ENCODE data around the gene SNX4. TPM values are rescaled to one million over a fixed set of nuclear protein-coding genes. Genes with fewer than 3 reads are reported as not detected.

The SNX4 gene
- polyA plus RNA-seq (9.2 to 17.9 TPM (median 10.4 TPM) in 3 replicates), polyA minus RNA-seq (4.6 to 17.4 TPM (median 11.3 TPM) in 3 replicates)
- 47.4 TPM for polyA plus RNA-seq (2011; ENCODE audit: low read depth)
- 7.7 and 14.2 TPM in 2 replicates for polyA plus RNA-seq (2011; cell fraction: cytosol; rRNA removed)
- 8.1 and 11.1 TPM in 2 replicates for polyA plus RNA-seq (2011; cell fraction: nucleus; rRNA removed)
- 13.7 and 17.0 TPM in 2 replicates for polyA plus RNA-seq (2012; ENCODE audit: low replicate concordance)
- polyA minus RNA-seq (2011; cell fraction: cytosol; rRNA and poly(A)+ RNA removed) = 7.7 TPM
- polyA minus RNA-seq (2011; cell fraction: nucleus; rRNA and poly(A)+ RNA removed) = 3.1 and 7.8 TPM in 2 replicates

DNA sequence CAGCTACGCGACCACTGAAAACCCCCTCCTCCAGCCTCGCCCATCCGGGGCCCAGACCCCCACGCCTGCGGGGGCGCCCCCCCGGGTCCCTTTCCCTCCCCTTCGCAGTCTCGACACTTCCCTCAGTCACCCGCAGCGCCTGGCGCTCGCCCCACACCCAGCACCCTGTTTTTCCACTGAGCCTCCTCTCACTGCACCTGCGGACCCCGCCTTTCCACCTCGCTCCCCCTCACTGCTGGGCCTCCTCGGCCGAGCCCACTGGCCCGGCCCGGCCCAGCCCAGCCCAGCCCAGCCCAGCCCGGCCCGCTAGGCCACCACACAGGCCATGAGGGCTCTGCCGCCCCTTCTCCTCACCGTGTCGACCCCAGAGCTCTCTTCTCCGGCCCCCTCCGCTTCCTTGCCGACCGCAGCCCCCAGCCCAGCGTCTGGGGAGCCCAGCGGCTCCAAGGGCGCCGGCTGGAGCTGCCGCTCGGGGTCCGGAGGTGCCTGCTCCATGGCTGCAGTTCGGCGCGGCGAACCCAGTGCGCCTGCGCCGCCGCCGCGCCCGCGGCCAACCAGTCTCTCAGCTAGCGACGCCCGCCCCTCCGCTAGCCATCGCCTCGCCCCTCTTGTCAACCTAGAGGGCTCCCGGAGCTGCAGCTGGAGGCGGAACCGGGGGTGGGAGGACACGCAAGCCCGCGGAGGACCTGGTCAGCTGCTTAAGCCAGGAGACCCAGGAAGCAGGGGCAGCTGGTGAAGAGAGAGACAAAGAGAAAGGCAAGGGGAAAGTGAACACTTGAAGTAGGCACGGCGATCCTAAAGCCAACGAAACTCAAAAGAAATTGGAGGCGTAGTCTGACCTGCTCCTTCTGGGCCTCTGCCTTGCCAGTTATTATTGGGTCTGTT, at the start of gene SNX4:
Gene SNX4, minus strand, starts transcription at position 525 of the 885 bp plus-strand sequence. Its CDS starts 30 bp downstream, at position 495.
- Histone ChIP-seq H3K27me3 (ENCODE audit: control insufficient read depth, extremely low read depth, insufficient read depth, low read length) (no peaks in the 10 kb centered on the region), H3K9me3 (ENCODE audit: control insufficient read depth, low read depth, low read length) (no peaks in the 10 kb centered on the region), H3K79me2 (ENCODE audit: control insufficient read depth, insufficient read depth, low read length) (peaks cover 38% of the 10 kb centered on the region), H3K27ac (ENCODE audit: control insufficient read depth, insufficient read depth, low read length) (peak within 1 kb of the TSS; percentile 76), H3K4me2 (ENCODE audit: control insufficient read depth, extremely low read depth, insufficient read depth, low read depth, low read length) (peak within 1 kb of the TSS; percentile 99), H3K4me1 (ENCODE audit: control insufficient read depth, extremely low read depth, insufficient read depth, low read length) (peaks cover 12% of the 10 kb centered on the region), H3K4me3 (ENCODE audit: control insufficient read depth in 2 of 3, extremely low read depth in 1 of 3, insufficient read depth in 2 of 3, low read depth in 1 of 3, low read length in 3 of 3) (peak within 1 kb of the TSS; percentile 91 to 96 (median 95)), H4K20me1 (ENCODE audit: control insufficient read depth, extremely low read depth, insufficient read depth, low read length) (no peaks in the 10 kb centered on the region), H3K9me1 (ENCODE audit: control insufficient read depth, extremely low read depth, insufficient read depth, low read length) (no peaks in the 10 kb centered on the region), H2AFZ (ENCODE audit: control insufficient read depth, low read length) (peak within 1 kb of the TSS; percentile 96), H3K9ac (ENCODE audit: control insufficient read depth, extremely low read depth, insufficient read depth, low read length) (peak within 1 kb of the TSS; percentile 90), H3K36me3 (ENCODE audit: control insufficient read depth in 2 of 2, extremely low read depth in 1 of 2, insufficient read depth in 2 of 2, low read length in 2 of 2) (no peaks in the 10 kb centered on the region)
- dilution Hi-C loops (cut with MboI; ENCODE audit: extremely low pct_ligation_motif_present, low sequenced_read_pairs) = no loop called here
- FAIRE-seq (no peak), DNase-seq (ENCODE audit: low read depth, low spot score) (peak; percentile 61)
- TF ChIP-seq, protein P1, sequence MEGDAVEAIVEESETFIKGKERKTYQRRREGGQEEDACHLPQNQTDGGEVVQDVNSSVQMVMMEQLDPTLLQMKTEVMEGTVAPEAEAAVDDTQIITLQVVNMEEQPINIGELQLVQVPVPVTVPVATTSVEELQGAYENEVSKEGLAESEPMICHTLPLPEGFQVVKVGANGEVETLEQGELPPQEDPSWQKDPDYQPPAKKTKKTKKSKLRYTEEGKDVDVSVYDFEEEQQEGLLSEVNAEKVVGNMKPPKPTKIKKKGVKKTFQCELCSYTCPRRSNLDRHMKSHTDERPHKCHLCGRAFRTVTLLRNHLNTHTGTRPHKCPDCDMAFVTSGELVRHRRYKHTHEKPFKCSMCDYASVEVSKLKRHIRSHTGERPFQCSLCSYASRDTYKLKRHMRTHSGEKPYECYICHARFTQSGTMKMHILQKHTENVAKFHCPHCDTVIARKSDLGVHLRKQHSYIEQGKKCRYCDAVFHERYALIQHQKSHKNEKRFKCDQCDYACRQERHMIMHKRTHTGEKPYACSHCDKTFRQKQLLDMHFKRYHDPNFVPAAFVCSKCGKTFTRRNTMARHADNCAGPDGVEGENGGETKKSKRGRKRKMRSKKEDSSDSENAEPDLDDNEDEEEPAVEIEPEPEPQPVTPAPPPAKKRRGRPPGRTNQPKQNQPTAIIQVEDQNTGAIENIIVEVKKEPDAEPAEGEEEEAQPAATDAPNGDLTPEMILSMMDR (optimal IDR thresholded peaks at IDR 0.05 in 1 of 3, IDR thresholded peaks at IDR 0.05 in 1 of 3, conservative IDR thresholded peaks at IDR 0.05 in 1 of 3; ENCODE audit: extremely low read depth in 1 of 3, insufficient read depth in 2 of 3, low read length in 3 of 3) = no peak
- TF ChIP-seq EZH2 (IDR thresholded peaks at IDR 0.05; ENCODE audit: low read length) = no peak

DNA sequence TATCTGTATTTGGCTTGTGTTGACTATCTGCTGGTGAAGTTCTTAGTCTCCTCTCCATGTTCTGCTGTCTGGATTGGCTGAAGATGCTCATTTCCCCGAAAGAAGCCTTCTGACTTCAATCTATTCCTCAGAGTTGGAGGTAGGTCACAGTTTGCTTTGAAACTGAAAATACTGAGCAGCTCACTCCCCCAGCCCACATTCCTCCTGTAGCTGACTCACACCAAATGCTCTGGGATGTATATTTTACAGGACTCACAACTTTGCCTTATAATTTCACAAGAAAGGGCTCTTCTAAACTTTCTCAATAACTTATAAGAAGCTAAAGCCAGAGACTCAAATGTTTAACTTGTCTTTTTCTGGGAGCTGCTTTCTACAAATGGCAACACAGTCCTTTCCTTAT, 36.3 kb upstream of the SNX4 start:
- H3K36me3 ChIP-seq (ENCODE audit: control insufficient read depth in 2 of 2, extremely low read depth in 1 of 2, insufficient read depth in 2 of 2, low read length in 2 of 2) = no peaks in the 10 kb centered on the region
- no peaks in the 10 kb centered on the region for H3K79me2 ChIP-seq (ENCODE audit: control insufficient read depth, insufficient read depth, low read length)
- H3K9me1 ChIP-seq (ENCODE audit: control insufficient read depth, extremely low read depth, insufficient read depth, low read length) = no peaks in the 10 kb centered on the region
- H3K27me3 ChIP-seq (ENCODE audit: control insufficient read depth, extremely low read depth, insufficient read depth, low read length) = no peaks in the 10 kb centered on the region
- no peaks in the 10 kb centered on the region for H3K4me1 ChIP-seq (ENCODE audit: control insufficient read depth, extremely low read depth, insufficient read depth, low read length)
- no peaks in the 10 kb centered on the region for H3K9me3 ChIP-seq (ENCODE audit: control insufficient read depth, low read depth, low read length)
- dilution Hi-C loops (cut with MboI; ENCODE audit: extremely low pct_ligation_motif_present, low sequenced_read_pairs) = no loop called here
- no peaks in the 10 kb centered on the region for H4K20me1 ChIP-seq (ENCODE audit: control insufficient read depth, extremely low read depth, insufficient read depth, low read length)
- no peak overlapping the region for H3K9ac ChIP-seq (ENCODE audit: control insufficient read depth, extremely low read depth, insufficient read depth, low read length)
- no peak overlapping the region for H3K27ac ChIP-seq (ENCODE audit: control insufficient read depth, insufficient read depth, low read length)
- DNase-seq (ENCODE audit: low read depth, low spot score) = no peak
- FAIRE-seq = peak; percentile 46
- H3K4me2 ChIP-seq (ENCODE audit: control insufficient read depth, extremely low read depth, insufficient read depth, low read depth, low read length) = no peak overlapping the region
- H2AFZ ChIP-seq (ENCODE audit: control insufficient read depth, low read length) = no peak overlapping the region
- TF ChIP-seq, protein P1 (optimal IDR thresholded peaks at IDR 0.05 in 1 of 3, IDR thresholded peaks at IDR 0.05 in 1 of 3, conservative IDR thresholded peaks at IDR 0.05 in 1 of 3; ENCODE audit: extremely low read depth in 1 of 3, insufficient read depth in 2 of 3, low read length in 3 of 3) = no peak
- TF ChIP-seq EZH2 (IDR thresholded peaks at IDR 0.05; ENCODE audit: low read length) = no peak
- H3K4me3 ChIP-seq (ENCODE audit: control insufficient read depth in 2 of 3, extremely low read depth in 1 of 3, insufficient read depth in 2 of 3, low read depth in 1 of 3, low read length in 3 of 3) = no peak overlapping the region
